H7 (cell line): Measurements from ENCODE around the gene DIP2B. TPM values are rescaled to one million over a fixed set of nuclear protein-coding genes. Genes with fewer than 3 reads are reported as not detected.

Experiments used
- DNase-seq: peaks from one replicate; pipeline ENCODE4 v3.0.0; 2012
- H3K27me3 ChIP-seq: 2 replicates; pipeline ENCODE4 v1.6.0; 2011; ENCODE audit warnings: mild to moderate bottlenecking, low read length; ENCODE audit not compliant: control insufficient read depth, insufficient read depth
- H3K36me3 ChIP-seq: replicated peaks from 2 replicates; pipeline ENCODE4 v1.5.1; 2011; ENCODE audit warnings: low read length; ENCODE audit not compliant: control insufficient read depth, insufficient read depth
- H3K4me3 ChIP-seq: 2 replicates; pipeline ENCODE4 v1.5.1; 2011; ENCODE audit warnings: low read depth, mild to moderate bottlenecking, control low read depth, low read length, moderate library complexity; ENCODE audit not compliant: insufficient read depth
- total RNA-seq: library from RNA; depleted of rRNA; stranded (reverse); fragments of >200 nt; shearing (Covaris generic); gene quantifications from 2 replicates; pipeline ENCODE4 v1.2.3, GENCODE V29; 2014

Gene DIP2B
- total RNA-seq, 1 experiment from 2014 or later, result 13.7 TPM

DNA sequence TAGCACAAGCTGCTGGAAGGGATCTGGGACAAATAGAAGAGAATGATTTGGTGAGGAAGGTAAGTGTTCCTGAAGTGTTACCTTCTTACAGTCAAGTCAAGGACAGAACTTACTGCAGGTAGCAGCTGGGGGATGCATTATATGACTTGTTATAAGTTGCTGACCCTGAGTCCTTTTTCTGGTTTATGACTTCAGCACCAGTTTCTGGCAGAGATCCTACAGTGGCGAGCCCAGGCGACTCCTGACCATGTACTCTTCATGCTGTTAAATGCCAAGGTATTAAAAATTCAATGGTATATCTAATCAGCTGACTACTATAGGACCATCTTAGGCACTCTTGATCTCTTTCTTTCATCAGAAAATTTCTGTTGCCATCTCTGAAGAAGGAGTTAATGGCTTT lies 214.0 kb downstream of the DIP2B start:
- peaks cover 15% of the 10 kb centered on the region for H3K36me3 ChIP-seq
- H3K4me3 ChIP-seq, result no peak overlapping the region
- no peak for DNase-seq

DNA sequence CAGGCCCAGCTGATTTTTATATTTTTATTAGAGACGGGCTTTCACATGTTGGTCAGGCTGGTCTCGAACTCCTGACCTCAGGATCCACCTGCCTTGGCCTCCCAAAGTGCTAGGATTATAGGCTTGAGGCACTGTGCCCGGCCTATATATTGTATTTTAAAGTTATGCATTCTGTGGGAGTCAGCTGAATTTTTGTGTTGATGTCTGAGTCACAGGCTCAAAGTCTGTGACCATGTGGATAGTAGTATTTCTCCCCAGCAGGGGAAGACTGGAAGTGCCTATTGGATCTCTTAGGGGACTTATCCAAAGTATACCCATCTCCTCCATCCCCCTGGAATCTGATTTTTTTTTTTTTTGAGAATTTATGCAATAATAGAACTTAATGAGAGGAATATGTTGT lies 215.3 kb downstream of the DIP2B start:
- H3K36me3 ChIP-seq, result peaks cover 24% of the 10 kb centered on the region
- DNase-seq, result no peak
- H3K27me3 ChIP-seq, result no peaks in the 10 kb centered on the region
- no peak overlapping the region for H3K4me3 ChIP-seq

More for the DNA sequence above, 214.0 kb downstream of the DIP2B start:
- H3K27me3 ChIP-seq, result no peaks in the 10 kb centered on the region

DNA sequence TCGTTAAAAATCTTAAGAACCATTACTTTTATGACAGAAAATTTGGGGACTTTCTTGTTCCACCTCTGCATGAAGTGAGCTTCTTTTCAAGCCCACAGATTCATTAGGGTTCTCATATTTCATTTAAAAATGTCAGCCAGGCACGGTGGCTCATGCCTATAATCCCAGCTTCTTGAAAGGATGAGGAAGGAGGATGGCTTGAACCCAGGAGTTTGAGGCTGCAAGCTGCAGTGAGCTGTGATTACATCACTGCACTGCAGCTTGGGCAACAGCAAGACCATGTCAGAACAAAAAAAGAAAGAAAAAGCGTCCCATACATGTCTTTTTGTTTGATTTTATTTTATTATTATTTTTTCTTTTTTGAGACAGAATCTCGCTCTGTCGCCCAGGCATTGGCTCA lies 215.7 kb downstream of the DIP2B start:
- Histone ChIP-seq H3K4me3 (no peak overlapping the region), H3K36me3 (peaks cover 25% of the 10 kb centered on the region), H3K27me3 (no peaks in the 10 kb centered on the region)
- no peak for DNase-seq

DNA sequence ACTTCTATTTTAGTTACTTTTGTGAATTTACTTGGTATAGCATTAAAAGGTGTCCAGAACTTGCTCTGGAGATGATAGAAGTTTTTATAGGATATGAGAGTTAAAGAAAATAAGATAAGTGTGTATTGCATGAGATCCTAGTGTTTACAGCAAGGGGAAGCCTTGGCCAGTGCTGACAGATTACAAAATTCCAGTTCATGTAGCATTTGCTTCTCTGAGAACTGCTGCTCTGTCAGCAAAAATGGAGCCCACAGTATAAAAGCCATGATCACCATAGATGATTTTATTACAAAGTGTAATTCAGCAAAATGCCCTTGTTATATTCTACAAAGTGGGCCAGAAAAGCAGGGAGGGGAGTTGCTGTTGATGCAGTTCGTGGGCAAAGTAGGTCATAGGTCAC lies 219.1 kb downstream of the DIP2B start:
- H3K36me3 ChIP-seq, result peaks cover 33% of the 10 kb centered on the region

DNA sequence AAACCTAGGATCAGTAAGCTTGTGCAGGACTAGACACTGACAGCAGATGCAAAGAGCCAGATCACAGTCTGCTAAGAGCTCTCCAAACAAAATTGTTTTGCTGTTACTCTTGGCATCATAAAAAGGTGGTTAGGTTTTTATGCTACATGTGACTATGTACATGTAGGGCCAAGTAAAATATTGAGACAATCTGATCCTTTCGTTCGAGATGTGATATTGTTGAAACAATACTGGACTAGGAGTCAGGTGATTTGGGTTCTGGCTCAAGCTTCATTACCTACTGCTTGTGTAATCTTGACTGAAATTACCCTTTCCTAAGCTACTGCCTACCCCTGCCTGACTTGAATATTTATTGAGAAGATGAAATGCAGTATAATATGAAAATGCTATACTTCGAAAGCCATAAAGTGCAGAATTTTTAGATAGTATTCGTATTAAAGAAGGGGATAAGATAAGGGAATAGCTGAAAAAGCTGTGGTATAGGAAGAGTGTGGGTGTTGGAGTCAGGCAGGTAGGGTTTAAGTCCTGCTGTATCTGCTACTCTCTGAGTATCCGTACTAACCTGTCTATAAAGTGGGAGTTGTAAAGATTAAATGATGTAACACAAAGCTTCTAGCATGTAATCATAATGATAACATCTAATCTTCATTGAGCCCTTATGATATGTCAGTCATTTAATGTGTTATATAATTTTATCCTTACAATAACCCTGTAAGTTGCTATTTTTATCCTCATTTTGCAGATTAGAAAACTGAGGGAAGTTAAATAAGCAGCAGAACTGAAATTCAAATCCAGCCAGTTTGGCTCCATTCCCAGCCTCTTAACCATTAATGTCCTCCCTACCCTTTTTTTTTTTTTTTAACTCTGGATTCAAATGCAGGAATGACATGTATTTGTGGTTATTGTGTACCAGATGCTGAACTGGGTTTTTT lies 220.5 kb downstream of the DIP2B start:
- Histone ChIP-seq H3K27me3 (no peaks in the 10 kb centered on the region), H3K36me3 (peaks cover 34% of the 10 kb centered on the region), H3K4me3 (no peak overlapping the region)
- DNase-seq, result no peak

More for the DNA sequence above, 219.1 kb downstream of the DIP2B start:
- H3K4me3 ChIP-seq, result no peak overlapping the region
- H3K27me3 ChIP-seq, result no peaks in the 10 kb centered on the region
- no peak for DNase-seq

DNA sequence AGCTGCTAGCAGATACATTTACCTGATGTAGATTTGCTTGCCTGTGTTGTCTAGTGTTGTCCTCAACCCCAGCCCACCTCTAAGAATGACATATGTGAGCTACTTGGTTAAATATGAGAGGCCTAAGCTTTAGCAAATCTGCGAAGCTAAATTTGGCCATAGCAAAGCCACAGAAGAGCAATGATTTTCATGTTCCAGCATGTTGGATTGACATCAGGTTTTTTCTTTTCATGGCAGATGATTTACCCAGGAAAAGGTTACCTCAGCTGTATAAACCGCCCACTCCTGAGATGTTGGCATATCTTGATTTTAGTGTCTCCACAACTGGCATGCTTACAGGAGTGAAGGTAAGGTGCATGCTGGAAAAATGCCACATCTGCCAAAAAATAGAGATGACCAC lies 222.7 kb downstream of the DIP2B start:
- Histone ChIP-seq H3K27me3 (no peaks in the 10 kb centered on the region), H3K36me3 (peaks cover 33% of the 10 kb centered on the region), H3K4me3 (no peak overlapping the region)
- no peak for DNase-seq

DNA sequence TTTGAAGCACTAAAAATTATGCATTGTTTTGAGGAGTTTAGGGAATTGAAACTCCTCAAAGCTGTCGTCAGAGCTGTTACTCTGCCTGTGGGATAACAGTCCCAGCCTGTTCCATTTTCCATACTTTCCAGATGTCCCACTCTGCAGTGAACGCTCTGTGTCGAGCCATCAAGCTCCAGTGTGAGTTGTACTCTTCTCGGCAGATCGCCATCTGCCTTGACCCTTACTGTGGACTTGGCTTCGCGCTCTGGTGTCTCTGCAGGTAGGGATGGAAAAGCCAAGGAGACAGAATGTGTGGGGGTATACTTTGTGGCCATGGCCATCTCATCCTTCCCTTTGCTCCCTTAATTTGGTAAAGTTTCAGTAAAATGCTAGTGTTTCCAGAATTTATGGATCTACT lies 223.6 kb downstream of the DIP2B start:
- Histone ChIP-seq H3K36me3 (peaks cover 30% of the 10 kb centered on the region), H3K27me3 (no peaks in the 10 kb centered on the region), H3K4me3 (no peak overlapping the region)
- DNase-seq, result no peak

DNA sequence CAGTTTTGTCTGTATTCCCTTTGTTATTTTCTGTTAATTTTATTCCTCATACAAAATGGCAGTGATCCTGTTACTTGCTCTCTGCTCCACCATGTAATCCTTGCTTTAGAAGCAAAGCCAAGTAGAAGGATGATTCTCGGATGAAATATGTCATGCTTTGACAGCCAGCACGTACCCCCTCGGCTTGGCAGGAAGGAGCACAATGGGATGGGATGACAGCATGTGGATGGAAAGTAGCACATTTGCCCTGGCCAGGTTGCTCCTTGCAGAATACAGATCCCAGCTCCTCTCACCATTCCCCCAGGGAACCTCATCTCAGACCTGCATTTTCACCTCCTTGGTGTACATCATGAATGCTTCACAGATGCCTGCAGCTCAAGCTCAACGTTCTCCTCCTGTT lies 224.1 kb downstream of the DIP2B start:
- Histone ChIP-seq H3K36me3 (peaks cover 27% of the 10 kb centered on the region), H3K27me3 (no peaks in the 10 kb centered on the region), H3K4me3 (no peak overlapping the region)
- DNase-seq, result no peak

DNA sequence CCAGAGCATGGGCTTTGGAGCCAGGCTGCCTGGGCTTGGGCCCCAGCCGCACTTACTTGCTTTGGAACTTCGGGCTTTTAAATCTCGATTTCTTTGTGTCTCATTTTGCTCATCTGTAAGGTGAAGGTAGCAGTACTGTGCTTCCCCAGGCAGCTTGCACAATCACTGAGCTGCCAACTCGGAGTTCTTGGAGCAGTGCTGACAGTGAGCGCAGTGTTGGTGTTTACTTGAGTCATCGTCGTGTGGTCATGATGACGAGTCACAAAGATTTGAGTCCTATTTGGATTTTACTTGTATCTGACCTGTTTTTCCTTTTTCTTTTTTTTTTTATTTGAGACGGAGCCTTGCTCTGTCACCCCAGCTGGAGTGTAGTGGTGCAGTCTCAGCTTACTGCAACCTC lies 227.8 kb downstream of the DIP2B start:
- Histone ChIP-seq H3K36me3 (peaks cover 16% of the 10 kb centered on the region), H3K27me3 (no peaks in the 10 kb centered on the region), H3K4me3 (no peak overlapping the region)
- DNase-seq, result no peak

DNA sequence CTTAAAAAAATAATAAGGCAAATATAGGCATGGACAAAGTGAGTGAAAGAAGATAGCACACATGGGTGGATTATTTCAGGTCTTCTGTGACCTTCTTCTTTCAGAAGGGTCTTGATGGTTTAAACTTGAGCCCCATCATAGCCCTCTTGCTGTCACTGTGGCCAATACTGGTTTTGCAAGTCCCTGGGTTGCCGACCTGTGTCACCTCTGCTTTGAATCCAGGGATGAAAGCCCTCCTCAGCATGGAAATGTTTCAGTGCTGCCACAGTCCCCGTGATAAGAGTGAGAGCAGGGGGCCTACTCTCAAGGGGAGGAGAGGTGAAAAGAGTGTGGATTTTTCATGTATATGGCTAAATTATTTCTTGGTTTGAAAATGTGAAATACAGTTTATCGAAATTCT lies 228.9 kb downstream of the DIP2B start:
- no peak for DNase-seq
- H3K4me3 ChIP-seq, result no peak overlapping the region
- no peaks in the 10 kb centered on the region for H3K27me3 ChIP-seq
- H3K36me3 ChIP-seq, result peaks cover 12% of the 10 kb centered on the region

DNA sequence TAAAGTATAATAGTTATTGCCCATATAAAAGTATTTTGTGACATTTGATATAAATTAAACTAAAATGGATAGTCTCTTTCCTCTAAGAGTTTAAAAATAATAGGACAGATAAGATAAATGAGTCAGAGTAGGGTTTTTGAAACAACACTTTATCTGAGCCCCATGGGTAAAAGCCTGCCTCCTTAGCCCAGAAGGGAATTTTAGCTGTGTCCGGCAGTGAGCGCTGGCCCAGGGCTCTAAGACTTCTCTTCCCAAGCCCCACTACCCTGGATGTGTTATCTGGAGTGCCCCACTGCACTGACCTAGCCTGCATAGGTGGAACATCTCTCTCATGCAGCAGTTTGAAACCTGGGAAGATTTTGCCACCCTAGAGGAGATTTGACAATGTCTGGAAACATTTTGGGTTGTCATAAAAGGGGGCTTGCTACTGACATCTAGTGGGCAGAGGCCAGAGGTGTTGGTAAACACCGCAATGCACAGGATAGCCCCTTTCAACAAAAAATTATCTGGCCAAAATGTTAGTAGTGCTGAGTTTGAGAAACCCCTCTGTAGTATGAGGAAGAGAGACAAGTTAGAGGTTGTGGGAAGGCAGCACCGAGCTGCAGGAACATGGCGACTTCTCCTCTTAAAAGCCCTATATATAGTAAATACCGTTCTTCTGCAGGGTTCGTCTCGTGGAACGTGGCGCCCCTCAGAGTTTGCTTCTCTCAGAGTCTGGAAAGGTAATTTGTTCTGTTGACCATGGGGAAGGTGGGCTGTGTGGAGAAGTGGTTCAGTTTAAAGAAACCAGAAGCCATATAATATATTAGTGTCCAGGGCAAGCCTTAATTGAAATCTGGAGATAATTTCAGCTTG lies 229.9 kb downstream of the DIP2B start:
- no peaks in the 10 kb centered on the region for H3K27me3 ChIP-seq
- no peak overlapping the region for H3K4me3 ChIP-seq
- DNase-seq, result peak; percentile 67
- H3K36me3 ChIP-seq, result peaks cover 14% of the 10 kb centered on the region

DNA sequence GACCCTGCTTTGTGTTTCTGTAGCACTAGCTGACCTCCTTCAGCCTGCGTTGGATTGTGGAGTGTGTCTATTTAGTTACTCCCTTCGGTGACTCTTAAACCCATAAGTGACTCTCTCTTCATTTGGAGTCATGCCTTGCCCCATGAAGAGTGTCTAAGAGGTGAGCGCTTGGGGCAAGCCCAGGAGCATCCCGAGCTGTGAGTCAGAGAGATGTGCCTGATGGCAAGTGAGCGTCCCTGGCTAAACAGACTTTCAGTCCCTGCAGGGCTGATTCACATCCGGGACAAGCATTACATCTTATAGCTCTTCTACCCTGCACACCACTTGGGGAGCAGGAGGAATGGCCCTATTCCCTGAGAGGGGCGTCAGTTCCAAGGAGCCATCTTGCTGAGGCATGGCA lies 234.8 kb downstream of the DIP2B start:
- no peak overlapping the region for H3K4me3 ChIP-seq
- DNase-seq, result no peak
- H3K27me3 ChIP-seq, result no peaks in the 10 kb centered on the region
- H3K36me3 ChIP-seq, result peaks cover 28% of the 10 kb centered on the region

DNA sequence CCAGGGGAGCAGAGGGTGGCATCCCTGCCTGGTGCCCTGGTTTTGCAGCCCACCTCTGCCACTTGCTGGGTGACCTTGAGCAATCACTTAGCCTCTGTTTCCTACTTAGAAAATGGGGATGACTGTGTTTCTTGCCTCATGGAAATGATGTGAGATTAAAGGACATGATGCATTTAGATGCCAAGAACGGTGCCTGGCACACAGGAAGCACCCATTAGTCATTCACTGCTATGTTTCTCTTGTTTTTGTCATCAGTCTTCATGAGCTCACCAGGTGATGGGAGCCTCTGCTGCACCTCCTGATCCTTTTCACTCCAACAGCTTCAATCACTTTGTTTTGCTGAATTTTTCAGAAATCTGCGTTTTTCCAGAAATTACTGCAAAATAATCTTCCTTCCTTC lies 235.5 kb downstream of the DIP2B start:
- H3K36me3 ChIP-seq, result peaks cover 31% of the 10 kb centered on the region

DNA sequence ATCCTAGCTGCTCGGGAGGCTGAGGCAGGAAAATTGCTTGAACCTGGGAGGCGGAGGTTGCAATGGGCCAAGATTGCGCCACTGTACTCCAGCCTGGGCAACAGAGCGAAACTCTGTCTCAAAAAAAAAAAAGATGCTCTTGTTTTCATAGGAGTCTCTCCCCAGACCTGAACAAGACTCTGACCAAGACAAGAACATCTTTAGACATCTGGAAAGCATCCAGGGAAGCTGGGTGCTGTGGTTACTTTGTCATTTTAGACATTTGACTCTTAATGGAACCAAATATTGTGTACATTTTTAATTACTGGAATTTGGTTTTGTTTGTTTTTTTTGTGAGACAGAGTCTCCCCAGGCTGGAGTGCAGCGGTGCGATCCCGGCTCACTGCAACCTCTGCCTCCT lies 238.0 kb downstream of the DIP2B start:
- H3K36me3 ChIP-seq, result peaks cover 27% of the 10 kb centered on the region
- DNase-seq, result no peak
- no peaks in the 10 kb centered on the region for H3K27me3 ChIP-seq
- no peak overlapping the region for H3K4me3 ChIP-seq

More for the DNA sequence above, 235.5 kb downstream of the DIP2B start:
- no peaks in the 10 kb centered on the region for H3K27me3 ChIP-seq
- DNase-seq, result no peak
- no peak overlapping the region for H3K4me3 ChIP-seq

DNA sequence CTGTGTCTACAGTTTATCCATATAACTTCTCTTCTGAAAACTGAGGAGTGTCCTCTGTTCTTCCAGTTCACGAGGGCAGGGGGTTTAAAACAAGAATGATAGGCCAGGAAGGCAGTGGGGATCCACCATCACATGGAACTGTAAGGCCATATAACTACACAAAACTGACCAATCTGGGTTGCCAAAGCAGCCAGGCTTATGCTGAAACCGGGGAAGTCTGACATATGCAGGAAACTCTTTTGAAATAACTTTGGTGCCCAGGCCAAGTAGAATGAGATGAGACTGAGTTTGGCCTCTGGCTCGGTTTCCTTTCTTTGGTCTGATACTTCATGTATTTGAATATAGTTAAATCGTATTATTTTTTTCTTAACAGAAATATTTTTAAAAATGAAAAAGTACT lies 241.1 kb downstream of the DIP2B start:
- Histone ChIP-seq H3K27me3 (no peaks in the 10 kb centered on the region), H3K36me3 (peaks cover 15% of the 10 kb centered on the region), H3K4me3 (no peak overlapping the region)
- DNase-seq, result no peak
